ENCODE measurements around the gene PLAGL2.
"Not testable (repeated sequence)": the region's sequence is repeated elsewhere in the genome, so short reads cannot be mapped to it uniquely, and the experiment has no call there.

PLAGL2 gene

DNA sequence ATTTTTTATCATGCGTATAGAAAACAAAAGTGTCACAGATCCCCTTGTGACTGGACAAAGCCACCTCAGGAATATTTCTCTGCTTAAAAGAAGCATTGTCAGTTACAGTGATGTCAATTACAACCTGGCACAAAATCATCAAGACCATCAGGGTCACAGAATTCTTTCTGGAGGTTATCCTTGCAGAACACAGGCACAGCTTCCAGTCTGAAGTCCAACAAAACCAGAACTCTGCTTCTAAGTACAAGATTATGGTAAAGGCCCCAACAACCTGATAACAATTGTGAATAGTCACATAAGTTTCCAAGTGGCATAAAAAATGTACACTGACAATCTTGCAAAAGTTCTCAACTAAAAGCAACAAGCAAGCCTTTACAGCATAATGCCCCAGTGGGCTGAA lies 21.0 kb downstream of the PLAGL2 start:
- H3K27ac ChIP-seq, result no peak overlapping the region
- TF ChIP-seq, protein P1, sequence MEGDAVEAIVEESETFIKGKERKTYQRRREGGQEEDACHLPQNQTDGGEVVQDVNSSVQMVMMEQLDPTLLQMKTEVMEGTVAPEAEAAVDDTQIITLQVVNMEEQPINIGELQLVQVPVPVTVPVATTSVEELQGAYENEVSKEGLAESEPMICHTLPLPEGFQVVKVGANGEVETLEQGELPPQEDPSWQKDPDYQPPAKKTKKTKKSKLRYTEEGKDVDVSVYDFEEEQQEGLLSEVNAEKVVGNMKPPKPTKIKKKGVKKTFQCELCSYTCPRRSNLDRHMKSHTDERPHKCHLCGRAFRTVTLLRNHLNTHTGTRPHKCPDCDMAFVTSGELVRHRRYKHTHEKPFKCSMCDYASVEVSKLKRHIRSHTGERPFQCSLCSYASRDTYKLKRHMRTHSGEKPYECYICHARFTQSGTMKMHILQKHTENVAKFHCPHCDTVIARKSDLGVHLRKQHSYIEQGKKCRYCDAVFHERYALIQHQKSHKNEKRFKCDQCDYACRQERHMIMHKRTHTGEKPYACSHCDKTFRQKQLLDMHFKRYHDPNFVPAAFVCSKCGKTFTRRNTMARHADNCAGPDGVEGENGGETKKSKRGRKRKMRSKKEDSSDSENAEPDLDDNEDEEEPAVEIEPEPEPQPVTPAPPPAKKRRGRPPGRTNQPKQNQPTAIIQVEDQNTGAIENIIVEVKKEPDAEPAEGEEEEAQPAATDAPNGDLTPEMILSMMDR (IDR thresholded peaks at IDR 0.05), result no peak
- TF ChIP-seq ZFX (IDR thresholded peaks at IDR 0.05; ENCODE audit: borderline replicate concordance), result no peak

DNA sequence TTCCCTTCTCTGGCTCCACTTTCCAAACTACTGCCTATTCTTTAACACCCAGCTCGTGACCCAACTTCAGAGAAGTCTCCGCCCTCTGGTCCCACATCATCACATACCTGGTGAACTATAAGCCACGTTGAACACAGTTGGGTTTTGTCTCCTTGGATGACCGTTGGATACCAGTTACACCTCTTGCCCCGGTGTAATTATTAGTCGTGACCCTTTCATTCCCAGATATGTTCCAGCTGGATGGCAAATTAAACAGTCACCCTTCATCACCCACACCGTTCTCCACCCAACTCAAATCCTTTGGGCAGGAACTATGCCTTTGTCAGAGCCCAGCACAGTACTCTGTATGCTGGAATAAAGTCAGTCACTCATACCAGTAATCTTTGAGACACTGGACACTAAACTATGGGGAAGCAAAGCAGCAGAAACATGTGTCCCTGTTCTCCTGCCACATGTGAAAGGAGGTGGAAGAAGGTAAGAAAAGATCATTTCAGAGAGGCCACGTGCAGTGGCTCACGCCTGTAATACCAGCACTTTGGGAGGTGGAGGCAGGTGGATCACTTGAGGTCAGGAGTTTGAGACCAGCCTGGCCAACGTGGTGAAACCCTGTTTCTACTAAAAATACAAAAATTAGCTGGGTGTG lies 22.5 kb downstream of the PLAGL2 start:
- TF ChIP-seq ZFX (IDR thresholded peaks at IDR 0.05; ENCODE audit: borderline replicate concordance), result no peak
- TF ChIP-seq, protein P1 (IDR thresholded peaks at IDR 0.05), result no peak
- no peak overlapping the region for H3K27ac ChIP-seq

DNA sequence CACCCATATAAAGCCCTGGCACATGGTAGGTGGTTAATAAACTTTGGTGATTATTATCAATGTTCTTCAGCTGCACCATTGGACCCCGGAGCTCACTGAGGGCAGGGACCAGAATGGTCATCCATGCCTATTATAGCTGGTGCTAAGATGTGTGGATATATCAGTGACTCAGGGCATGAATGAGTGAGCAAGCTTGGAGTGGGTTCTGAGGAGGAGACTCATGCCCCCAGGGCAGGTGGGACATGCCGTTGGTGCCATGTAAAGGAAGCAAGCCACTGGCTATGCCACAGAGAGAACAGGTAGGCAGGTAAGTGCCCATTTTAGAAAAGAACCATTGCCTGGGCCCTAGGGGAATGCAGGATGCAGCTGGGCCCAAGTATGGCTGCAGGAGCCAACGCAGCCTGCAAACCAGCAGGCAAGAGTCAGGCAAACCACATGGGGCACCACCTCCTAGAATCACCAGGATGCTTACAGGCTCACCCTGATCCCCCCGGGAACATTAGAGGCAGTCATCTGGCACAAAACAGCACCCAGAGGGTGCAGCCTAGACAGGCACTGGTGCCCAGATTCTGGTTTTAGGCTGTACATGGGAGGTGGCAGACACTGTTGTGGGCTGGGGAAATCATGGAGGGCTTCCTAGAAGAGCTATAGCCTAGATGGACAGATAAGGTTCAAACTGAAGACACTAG lies 23.5 kb downstream of the PLAGL2 start:
- no peak for TF ChIP-seq ZFX (IDR thresholded peaks at IDR 0.05; ENCODE audit: borderline replicate concordance)
- TF ChIP-seq, protein P1 (IDR thresholded peaks at IDR 0.05), result no peak
- H3K27ac ChIP-seq, result no peak overlapping the region

DNA sequence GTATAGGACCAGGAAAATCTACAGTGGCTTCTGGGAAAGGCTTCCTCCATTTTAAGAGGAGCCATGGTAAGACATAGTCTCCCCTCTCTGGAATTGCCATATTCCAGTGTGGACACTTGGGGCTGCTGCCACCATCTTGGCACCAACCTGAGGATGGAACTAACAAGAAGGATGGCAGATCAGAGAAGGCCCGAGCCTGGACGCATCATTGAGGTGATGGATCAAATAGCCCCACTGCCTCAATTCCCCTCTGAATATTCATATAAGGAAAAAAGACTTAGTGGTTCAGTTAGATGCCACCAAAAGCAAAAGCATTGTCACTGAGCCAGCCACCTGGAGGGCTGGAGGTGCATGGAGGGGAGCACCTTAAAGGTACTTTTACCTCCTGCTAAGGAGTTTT lies 25.9 kb downstream of the PLAGL2 start:
- TF ChIP-seq, protein P1 (IDR thresholded peaks at IDR 0.05), result no peak
- no peak for TF ChIP-seq ZFX (IDR thresholded peaks at IDR 0.05; ENCODE audit: borderline replicate concordance)
- H3K27ac ChIP-seq, result no peak overlapping the region

DNA sequence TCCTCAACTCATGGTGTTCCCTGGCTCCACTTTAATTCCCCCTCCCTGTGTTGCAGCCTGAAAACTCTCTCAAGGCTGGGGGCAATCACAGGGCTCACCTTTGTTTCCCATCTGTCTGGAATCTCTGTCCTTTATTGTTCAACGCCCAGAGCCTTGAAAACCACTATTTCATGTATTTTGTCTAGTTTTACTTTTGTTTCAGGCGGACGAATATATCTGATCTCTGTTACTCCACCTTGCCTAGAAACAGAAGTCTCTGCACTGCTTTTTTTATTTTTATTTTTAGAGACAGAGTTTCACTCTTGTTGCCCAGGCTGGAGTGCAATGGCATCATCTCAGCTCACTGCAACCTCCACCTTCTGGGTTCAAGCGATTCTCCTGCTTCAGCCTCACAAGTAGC lies 27.6 kb downstream of the PLAGL2 start:
- TF ChIP-seq, protein P1 (IDR thresholded peaks at IDR 0.05), result no peak
- TF ChIP-seq ZFX (IDR thresholded peaks at IDR 0.05; ENCODE audit: borderline replicate concordance), result no peak
- H3K27ac ChIP-seq, result no peak overlapping the region

DNA sequence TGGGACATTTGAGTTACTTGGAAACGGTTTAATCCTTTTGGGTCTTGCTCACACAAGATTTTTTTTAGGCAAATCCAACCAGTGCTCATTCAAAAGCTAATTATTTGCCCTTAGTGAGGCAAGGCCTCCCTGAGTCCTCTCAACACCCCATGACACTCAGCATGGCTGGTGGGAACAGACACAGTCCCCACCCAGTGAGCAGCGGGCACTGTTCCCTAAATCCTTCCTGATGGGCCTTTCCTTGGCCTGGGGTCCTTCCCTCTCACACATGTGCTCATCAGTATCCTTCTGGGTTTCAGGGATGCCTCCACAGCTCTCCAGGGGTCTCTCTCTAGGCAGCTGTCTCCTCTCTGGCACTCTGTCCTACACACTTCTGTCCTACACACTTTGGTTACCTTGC lies 28.0 kb downstream of the PLAGL2 start:
- H3K27ac ChIP-seq, result no peak overlapping the region
- TF ChIP-seq, protein P1 (IDR thresholded peaks at IDR 0.05), result no peak
- TF ChIP-seq ZFX (IDR thresholded peaks at IDR 0.05; ENCODE audit: borderline replicate concordance), result no peak

DNA sequence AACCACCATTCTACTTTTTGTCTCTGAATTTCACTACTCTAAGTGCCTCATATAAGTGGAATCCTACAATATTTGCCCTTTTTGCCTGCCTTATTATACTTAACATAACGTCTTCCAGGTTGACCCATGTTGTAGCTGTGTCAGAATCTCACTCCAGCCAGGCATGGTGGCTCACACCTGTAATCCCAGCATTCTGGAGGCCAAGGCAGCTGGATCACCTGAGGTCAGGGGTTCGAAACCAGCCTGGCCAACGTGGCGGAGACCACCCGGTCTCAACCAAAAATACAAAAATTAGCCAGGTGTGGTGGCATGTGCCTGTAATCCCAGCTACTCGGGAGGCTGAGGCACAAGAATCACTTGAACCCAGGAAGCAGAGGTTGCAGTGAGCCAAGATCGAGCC lies 29.8 kb downstream of the PLAGL2 start:
- H3K27ac ChIP-seq, result not testable (repeated sequence)

Measured in 22Rv1 (cell line).